UCSD-AML1 (cell line): ENCODE data around the gene EIF2B2.
A peak's percentile ranks its signal among the peaks of the same experiment; 100 is the strongest.

ENCODE experiments used
- DNase-seq: peaks from one replicate; lab custom pipeline; 2025; ENCODE audit not compliant: unreplicated experiment; lab: John Stamatoyannopoulos, UW

The EIF2B2 gene

DNA sequence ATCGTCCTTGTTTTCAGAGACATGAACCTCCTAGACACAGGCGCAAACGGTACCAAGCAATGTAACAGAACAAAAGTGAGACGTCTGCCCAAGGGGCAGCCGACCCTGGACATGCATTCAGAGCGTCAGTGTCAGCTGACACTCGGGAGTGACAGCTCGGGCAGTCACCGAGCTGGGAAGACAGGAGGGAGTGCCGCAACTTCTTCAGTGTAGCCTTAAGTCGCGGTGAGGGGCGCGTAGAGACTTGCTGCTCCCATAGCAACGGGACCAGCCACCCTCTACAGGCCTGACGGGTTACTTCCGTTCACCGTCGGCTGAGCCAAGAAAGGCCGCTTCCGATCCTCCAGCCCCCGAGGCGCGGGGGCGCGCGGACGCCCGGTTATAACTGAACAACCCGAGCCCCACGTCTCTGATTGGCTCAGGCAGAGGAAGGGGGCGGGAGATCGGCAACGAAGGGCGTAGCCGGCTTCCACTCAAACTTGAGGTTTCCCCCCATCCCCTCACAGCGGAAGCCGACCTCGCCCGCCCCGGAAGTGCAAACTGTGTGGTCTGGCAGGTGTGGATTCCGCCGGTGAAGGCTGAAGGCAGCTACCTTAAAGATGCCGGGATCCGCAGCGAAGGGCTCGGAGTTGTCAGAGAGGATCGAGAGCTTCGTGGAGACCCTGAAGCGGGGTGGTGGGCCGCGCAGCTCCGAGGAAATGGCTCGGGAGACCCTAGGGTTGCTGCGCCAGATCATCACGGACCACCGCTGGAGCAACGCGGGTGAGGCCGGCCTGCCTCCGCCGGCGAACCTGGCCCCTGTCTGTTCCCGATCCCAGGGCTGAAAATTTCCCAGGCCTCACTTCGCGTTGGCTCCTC is at the start of gene EIF2B2:
EIF2B2 (plus strand) TSS at position 530 of the 858 bp plus-strand sequence; CDS start at position 600, 70 bp downstream.
- peak; percentile 99 for DNase-seq

DNA sequence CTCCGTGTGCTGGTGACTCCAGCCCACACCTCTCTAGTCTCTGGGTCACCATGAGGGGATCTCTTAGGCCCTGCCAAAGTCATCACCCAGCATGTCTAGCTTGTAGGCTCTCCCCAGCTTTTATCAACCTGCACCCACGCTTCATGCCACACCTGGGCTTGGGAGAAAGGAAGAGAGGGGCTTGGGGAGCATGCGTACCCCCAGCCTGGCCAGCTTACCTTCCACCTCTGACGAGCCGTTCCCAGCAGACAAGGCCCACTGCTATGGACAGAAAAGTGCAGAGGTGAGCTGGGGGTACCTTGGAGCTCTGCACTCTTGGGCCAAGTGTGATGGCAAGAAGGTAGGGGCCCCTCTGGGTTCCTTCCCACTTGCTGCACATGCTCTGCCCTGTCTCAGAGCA is 49.0 kb upstream of the EIF2B2 start:
- DNase-seq: no peak

GRCh38 chr14:74954232-74954946 is 48.3 kb upstream of the EIF2B2 start:
- DNase-seq: no peak

DNA sequence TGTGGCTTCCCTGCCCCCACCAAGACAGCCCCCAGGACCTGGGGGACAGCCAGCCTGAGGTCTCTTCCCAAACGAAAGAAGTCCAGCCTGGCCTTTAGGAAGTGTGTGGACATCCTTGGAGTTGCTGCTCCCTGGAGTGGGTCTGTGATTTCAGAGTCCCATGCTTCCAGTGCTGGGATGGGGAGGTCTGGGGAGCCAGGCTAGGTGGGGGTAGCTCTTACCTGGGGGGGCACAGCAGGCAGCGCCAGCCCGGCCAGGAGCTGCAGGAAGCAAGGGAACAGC is 47.8 kb upstream of the EIF2B2 start:
- DNase-seq: no peak

- no peak for DNase-seq
These were observed 47.3 kb upstream of the EIF2B2 start, which contains the start of gene PGF for GRCh38 chr14:74955229-74956026. Gene PGF (minus strand): TSS chr14:74955597. CDS start chr14:74955242, 355 bp downstream.

DNA sequence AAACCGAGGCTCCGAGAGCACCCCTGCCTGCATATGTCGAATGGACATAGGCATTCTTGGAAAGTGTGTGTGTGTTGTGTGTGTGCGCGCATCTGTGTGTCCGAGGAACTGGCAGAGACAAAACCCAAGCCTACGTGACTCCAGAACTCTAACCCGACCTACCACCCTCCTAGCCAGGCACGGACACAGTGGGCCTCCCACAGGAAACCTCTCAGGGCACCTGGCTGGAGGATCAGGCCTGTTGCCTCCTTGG is 46.8 kb upstream of the EIF2B2 start:
- DNase-seq: no peak

GRCh38 chr14:74956280-74957072 is 46.2 kb upstream of the EIF2B2 start:
- DNase-seq: no peak

GRCh38 chr14:74959596-74960180 is 43.0 kb upstream of the EIF2B2 start:
- DNase-seq: no peak

GRCh38 chr14:74960736-74961135 is 42.0 kb upstream of the EIF2B2 start:
- DNase-seq: no peak

DNA sequence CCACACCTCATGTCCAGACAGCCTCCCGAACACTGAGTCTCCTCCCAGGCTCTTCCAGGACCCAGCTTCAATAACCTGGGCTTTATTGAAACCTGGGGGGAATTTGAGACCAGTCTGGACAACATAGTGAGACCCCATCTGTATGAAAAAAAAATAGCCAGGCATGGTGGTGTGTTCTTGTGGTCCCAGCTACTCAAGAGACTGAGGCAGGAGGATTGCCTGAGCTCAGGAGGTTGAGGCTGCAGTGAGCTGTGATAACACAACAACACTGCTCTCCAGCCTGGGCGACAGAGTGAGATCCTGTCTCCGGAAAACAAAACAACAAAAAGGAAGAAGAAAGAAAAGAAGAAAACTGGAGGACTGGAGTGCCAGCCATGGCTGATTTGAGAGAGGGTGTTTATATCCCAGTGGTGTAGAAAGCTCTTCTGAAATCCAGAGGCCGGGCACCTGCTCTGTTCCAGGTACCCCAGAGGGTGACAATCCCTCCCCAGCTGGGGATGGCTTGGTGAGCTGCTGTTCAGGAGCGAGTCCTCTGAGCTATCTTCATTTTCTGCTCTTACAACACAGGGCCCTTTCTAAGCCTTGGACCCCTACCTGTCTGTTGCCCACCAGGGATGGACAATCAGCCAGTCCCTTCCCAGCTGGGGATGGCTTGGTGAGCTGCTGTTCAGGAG is 41.3 kb upstream of the EIF2B2 start:
- DNase-seq: no peak

- DNase-seq: no peak
These were observed 40.7 kb upstream of the EIF2B2 start for GRCh38 chr14:74962046-74962445.

GRCh38 chr14:74962493-74962892 is 40.2 kb upstream of the EIF2B2 start:
- DNase-seq: peak; percentile 42

DNA sequence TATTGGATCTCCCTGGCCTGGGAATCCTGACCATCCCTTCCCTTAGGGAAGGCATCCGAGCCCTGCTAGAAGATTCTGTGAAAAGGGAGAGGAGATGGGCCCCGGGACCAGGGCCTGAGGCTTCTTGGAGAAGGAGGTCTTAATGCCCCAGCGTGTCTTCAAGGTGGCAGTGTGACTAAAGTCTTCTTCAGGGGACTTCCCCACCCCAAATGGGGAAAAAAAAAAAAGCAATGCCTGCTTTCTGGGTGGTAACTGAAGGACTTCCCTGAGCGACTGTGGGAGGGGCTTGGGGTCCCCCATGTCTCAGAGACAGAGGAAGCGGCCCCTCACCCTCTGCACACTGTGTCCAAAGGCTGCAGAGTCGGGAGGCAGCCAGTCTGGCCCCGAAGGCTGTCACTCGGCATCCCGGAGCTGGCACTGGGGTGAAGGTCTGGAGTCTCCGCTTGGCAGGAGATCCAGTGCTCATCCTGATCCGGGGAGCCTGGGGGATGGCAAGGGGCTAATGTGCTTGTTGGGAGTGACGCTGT is 39.5 kb upstream of the EIF2B2 start:
- DNase-seq: no peak

DNA sequence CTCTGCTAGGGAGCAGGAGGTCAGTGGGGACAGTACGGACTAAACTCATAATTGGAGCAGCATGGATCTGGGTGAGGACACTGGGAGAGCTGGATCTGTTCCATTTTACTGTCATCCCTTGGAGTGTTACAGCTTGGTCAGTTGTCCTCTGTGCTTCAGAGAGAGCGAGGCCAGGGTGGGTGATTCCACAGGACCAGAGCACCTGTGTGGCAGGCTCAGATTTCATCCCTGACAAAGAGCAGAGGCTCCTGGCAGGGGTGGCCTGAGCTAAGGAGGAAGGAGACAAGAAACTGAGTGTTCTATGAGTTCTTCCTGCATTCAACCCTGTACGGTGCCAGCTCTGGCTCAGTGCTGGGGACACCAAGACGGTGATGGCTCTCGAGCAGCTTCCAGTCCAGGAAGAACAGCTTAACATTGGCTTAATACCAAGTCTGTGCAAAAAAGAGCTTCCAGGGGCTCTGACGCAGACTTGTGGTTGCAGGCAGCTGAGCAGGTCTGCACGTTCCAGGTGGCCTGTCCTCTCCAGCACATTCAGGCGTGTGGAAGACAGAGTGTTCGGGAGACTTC is 38.9 kb upstream of the EIF2B2 start:
- DNase-seq: no peak

DNA sequence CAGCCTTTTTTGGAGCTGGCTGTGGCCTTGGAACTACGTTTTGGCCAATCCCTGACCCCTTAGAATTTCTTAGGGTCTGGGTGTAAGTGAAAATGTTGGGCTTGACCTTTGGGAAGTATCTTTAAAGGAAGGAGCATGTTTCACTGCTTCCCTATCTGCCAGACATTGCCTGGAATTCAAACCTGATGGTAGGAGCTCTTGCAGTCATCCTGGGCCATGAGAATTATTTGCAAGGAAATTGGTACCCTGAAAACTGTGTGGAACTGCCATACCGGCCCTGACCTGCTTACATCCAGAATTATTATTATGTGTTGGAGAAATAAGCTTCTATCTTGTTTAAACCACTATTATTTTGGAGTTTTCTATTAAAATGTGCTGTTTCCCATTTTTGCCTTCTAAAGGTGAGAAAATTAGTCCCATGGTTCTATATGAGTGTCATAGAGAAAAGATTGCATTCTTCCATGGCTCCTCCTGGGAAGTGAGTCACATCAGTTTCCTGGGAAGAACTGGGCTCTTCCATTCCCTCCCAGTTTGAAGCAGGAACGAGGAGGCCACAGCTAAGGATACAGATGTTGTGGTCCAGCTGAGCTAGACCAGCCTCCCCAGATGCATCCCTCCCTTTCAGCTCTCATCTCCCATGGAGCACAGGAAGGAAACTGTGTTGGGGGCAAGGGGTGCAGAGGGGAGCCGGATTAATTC is 37.8 kb upstream of the EIF2B2 start:
- DNase-seq: no peak

DNA sequence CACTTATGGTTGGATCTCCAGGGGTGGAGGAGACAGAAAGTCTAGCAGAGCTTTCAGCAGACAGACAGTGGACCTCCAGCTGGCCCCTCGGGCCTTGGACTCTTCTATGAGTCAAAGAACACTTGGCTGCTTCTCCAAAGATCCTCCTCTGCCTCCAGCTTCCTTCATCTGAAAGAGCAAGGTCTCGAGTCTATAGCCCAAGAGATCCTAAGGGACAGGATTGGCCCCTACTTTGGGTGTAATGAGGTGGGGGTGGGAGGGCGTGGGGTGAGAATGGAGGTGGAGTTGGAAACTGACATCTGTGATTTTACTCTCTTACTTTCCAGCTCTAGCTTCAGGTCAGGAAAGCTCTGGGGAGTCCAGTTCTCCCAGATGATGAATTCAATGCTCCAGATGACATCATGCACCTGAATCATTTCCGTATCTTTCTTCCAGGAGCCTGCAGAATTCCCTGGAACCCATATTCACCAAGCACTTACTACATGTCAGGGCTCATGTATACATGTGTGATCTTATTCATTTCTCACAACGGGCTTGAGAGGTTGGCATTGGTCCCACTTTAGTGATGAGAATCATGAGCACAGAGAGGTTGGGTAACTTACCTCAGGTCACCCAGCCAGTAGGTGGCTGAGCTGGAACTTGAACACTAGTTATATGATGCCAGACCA is 37.1 kb upstream of the EIF2B2 start:
- no peak for DNase-seq

DNA sequence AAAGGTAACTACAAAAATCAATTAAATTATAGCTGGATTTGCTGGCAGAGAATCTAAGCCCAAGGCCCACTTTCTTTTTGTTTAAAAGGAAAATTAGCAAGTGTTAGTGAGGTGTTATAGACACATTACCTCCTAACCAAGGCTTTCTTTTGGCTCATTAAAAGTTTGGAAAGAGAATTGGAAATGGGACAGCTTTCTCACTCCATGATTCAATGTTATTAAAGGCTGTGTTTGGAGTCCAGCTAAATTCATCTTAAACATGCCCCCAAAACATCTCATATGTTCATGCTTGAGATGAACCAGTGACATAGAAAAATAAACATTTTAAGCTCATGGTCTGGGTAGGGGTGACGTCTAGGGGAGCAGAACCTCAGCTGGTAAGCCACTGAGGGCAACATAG is 33.9 kb upstream of the EIF2B2 start:
- DNase-seq: no peak

DNA sequence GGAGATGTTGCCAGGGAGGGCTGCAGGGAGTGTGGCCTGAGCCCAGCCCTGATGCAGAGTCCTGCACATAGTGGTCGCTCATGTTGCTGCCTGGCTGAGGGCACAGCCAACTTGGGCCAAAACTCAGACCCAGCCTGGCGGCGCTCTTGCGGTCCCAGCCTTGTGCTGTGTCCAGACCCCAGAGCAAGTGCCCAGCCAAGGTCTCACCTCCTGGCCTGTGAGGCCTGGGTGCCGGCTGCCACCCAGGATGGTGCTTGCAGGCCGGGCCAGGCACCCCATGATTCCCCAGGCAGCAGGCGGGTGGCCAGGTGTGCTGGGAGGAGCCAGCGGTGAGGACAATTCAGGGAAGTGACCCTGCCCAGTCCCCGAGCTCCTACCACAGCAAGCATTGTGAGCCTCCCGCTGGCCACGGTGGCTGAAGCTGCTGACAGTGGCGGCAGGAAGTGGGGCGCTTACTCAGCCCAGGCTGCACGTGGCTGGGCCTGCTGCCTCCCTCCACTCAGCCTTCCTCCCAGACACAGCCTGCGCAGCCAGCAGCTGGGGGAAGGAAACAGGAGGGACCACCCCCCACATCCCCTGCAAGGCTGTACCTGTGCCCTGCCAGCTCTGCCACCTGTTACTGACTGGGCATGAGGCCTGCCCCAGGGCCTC is 29.6 kb upstream of the EIF2B2 start:
- DNase-seq: peak; percentile 80
